GM19468 (cell line): ENCODE measurements around the gene TTC12.

Experiments
- ATAC-seq: cut with Tn5 transposase; IDR thresholded peaks from one replicate; pipeline ENCODE4 v1.9.1; 2021; ENCODE audit warnings: mild to moderate bottlenecking, moderate library complexity, moderate number of reproducible peaks; ENCODE audit not compliant: unreplicated experiment; ENCODE audit errors: extremely low read depth

The TTC12 gene

GRCh38 chr11:113369411-113369810 lies 55.0 kb downstream of the TTC12 start:
- ATAC-seq = no peak

- no peak for ATAC-seq
These were observed 56.3 kb downstream of the TTC12 start for GRCh38 chr11:113370634-113371033.

DNA sequence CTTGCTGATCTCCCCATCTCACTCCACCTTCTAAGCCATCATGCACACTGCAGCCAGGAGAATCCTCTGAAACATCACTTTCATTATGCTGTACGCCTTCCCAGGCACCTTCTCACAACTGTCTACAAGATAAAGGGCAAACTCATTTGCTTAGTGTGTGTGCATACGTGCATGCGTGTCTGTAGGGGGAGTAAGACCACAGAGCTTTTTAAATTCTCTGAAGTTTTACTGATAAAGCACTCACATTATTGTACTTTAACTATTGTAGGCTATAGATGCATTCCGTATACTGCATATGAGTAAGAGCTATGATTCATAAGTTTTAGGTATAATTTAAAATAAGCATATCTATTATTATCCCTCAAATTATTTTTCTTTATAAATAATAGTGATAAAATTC lies 57.9 kb downstream of the TTC12 start:
- ATAC-seq = no peak

DNA sequence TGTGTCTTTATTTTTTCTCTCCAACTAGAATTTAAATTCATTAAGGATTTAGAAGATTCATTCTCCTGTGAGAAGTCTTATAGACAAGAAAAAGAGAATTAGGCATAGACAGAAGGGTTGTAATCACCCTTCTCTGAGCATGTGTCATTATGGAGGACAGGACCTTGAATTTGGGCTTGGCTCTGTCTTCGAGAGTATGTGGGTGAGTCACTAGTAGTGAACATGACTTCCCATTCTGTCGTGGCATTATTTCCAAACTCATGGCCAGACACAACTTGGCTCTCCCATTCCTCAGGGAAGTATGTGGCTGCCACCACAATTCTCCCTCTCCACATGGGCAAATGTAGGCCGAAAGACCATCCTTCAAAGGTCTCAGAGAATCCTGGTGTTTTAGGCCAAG lies 58.9 kb downstream of the TTC12 start:
- no peak for ATAC-seq

- no peak for ATAC-seq
These were observed 59.7 kb downstream of the TTC12 start for GRCh38 chr11:113373981-113374560.

- ATAC-seq = no peak
These were observed 61.0 kb downstream of the TTC12 start for GRCh38 chr11:113375402-113375801.

GRCh38 chr11:113376156-113376555 lies 61.8 kb downstream of the TTC12 start:
- ATAC-seq = no peak

DNA sequence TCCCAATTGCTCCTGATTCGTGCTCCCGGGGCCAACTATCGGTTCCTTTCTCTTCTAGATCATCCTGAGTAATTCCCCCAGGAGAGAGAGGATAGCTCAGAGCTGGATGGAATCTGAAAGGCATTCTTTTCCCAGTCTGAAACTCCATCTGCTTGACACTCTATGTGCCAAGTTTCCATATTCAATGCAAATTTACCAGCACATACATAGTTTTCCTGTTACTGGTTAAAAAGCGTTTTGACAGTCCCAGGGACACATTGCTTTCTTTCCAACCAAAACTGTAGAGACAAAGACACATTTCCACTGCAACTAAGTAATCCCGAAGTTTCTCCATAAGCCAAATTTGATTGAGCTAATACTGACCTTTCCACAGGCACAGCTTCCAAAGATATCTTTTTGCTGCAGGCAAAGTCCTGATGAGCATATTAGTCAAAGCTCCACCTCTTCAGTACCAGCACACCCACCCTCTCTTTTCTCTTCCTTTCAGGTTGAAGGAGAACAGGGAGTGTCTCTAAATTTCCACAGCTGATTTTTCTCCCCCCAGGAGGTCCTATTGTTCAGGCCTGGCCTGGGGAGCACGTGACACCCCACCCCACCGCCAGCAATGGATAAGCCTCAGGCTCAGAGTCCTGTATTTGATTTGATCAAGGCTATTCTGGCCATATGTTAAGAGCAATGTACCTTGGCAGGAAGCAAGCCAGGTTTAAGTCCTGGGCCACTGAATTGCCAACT lies 63.5 kb downstream of the TTC12 start:
- no peak for ATAC-seq

DNA sequence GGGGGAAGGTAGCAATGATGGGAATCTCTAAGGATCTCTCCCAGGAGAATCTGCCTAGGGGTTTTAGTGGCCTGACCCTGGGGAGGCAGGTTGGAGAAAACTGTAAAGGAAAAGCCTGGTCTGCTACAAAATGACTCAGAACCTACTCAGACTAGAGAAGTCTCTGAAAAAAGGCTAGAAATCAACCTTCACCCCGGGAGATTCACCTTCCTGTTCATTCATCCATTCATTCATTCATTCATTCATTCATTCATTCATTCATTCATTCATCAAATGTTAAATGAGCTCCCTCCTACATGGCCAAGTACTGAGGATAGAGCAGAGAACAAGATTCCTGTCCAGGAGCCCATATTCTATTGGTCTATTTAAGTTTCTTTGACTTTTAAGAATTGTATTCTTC lies 64.3 kb downstream of the TTC12 start:
- no peak for ATAC-seq

GRCh38 chr11:113382121-113382520 lies 67.7 kb downstream of the TTC12 start:
- ATAC-seq = no peak

GRCh38 chr11:113384551-113384950 lies 70.2 kb downstream of the TTC12 start:
- ATAC-seq = no peak

DNA sequence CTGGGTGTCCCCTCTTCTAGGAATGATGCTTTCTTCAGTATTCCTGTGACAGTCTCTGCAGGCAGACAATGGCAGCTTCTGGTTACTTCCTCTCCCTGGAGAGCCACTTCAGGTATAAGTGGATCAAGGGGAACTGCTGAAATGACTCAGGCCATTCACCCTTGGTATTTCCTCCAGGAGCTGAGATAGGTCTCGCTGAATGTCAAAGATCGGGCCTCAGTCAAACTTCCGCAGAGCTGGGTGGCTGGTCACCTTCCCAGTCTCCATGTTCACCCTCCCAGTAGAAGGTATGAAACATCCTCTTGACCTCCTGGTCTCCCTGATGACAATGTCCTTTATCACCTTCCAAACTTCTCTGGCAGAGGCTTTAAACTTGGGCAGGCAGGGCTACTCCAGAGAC lies 71.4 kb downstream of the TTC12 start:
- no peak for ATAC-seq

DNA sequence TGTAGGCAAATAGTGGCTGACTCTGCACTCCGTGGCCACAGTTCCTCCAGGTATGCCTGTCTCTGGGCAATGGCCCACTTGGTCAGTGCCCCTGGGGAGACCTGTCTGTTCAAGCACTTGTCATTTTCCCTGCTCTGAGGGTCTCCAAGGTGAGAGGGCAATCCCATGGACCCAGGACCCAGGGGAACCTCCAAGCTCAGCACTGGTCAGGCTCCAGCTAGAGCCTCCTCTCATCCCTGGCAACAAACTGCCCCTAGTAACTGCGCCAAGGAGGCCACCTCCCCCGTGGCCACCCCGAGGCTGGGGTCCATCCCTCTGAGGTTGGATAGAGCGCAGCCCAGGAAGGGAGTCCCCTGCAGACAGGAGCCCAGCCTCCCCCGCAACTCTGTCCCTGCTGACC lies 72.5 kb downstream of the TTC12 start:
- no peak for ATAC-seq

- ATAC-seq = no peak
These were observed 73.3 kb downstream of the TTC12 start, which contains the start of gene ANKK1 for GRCh38 chr11:113387605-113388211. Gene ANKK1 (plus strand): TSS chr11:113387779. CDS start chr11:113387885, 106 bp downstream.

DNA sequence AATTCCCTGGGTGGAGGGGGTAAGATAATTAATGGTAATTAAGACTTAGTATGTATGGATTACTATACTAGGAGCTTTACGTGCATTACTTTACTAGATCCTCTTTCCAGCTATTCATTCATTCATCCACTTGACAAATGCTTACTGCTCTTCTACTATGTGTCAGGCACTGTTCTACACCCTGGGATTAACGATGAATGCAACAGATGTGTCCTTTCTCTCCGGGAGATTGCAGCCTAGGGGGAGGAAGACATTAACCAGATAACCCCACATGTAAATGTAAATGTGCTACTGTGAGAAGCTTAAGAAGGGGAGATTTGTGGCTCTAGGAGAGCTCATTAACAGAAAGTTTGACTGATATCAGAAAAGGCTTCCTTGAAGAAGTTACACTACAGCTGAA lies 74.9 kb downstream of the TTC12 start:
- no peak for ATAC-seq

DNA sequence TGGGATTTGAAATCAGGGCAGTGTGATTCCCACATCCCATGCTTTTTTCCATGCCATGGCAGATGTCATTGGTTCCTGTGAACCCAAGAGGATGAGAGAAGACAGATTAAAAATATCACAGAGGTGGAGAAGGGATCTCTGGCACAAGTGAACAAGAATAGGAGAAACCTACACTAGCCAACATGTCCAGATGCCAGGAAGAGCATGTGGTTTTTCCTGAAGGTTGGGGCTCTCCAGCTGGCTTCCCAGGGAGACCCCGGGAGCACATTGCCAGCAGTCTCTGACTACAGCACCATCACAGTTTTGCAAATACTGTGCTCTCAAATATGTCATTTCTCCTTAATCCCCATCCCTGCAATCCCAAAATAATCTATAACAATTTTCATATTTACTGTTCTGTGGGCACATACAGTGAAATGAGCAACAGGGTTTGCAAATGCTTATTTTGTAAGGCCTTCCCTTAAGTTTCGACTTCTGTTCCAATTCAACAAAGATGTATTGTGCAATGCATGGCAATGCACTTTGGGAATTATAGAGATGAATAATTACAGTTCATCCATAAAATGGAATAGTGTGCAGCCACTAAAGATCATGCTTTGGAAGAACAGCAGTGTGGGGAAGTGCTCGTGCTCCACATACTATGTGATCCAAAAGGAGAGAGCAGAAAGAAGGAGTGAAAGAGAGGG lies 78.0 kb downstream of the TTC12 start:
- no peak for ATAC-seq

DNA sequence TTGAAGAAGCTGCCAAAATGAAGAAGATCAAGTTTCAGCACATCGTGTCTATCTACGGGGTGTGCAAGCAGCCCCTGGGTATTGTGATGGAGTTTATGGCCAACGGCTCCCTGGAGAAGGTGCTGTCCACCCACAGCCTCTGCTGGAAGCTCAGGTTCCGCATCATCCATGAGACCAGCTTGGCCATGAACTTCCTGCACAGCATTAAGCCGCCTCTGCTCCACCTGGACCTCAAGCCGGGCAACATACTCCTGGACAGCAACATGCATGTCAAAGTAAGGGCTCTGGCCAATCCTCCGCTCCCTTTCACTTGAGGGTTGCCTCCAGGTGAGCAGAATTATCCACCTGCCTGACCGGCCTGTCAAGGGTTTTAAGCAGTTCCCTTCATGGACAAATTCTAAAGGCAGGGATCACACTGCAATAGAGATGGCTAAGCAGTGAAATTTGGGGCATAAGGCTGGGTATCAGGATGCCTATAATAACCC lies 79.2 kb downstream of the TTC12 start:
- no peak for ATAC-seq

DNA sequence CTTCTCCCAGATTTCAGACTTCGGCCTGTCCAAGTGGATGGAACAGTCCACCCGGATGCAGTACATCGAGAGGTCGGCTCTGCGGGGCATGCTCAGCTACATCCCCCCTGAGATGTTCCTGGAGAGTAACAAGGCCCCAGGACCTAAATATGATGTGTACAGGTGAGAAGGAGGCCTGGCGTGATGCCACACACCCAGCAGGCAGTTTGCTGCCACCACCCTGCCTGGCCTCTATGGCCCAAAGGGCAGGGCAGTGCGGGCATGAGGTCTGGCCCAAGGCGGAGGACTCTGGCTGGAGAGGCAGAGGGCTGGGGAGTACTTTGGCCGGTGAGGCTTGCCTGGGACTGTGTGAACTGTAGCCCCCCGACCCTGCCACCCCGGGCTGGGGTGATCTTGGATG lies 80.5 kb downstream of the TTC12 start:
- no peak for ATAC-seq

DNA sequence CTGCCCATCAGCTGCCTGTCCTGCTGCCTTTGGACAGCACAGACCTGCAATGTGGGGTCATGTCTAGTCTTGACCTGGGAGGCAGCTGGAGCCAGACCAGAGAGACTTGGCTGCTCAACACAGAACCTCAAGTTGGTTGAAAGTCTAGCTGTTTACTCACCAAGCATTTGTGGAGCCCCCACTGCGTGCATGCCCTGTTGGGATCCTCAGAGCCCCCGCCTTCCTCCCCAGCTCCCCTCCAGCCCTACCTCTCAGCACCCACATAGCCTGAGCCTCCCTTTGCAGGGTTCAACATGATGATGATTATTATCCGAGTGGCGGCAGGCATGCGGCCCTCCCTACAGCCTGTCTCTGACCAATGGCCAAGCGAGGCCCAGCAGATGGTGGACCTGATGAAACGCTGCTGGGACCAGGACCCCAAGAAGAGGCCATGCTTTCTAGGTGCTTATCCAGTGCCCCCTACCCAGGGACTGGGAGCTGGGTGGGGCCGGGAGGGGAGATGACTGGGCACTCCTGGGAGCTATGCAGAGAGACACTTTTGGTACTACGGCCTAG lies 81.5 kb downstream of the TTC12 start:
- no peak for ATAC-seq

- no peak for ATAC-seq
These were observed 82.3 kb downstream of the TTC12 start for GRCh38 chr11:113396690-113397089.

GRCh38 chr11:113397212-113397611 lies 82.8 kb downstream of the TTC12 start:
- no peak for ATAC-seq
